Stomach (tissue), 9 donors: ENCODE measurements around the gene MRPL55. TPM values are rescaled to one million over a fixed set of nuclear protein-coding genes. Genes with fewer than 3 reads are reported as not detected.

Experiments used
- DNase-seq, 2 donors: peaks; one replicate each; pipeline versions ENCODE4 v3.0.0 to v3.0.0-alpha.2; 2013 to 2019
- H3K27ac ChIP-seq, 5 donors: fragments of 200-600 bp in 4 of 5; sonication (generic) in 4 of 5; one replicate each; pipeline ENCODE4 v1.5.1; 2013 to 2019; ENCODE audit warnings: mild to moderate bottlenecking in 1 of 5, moderate library complexity in 1 of 5
- H3K27me3 ChIP-seq, 3 donors: fragments of 200-600 bp; sonication (generic); one replicate each; pipeline ENCODE4 v1.5.1; 2017 to 2019; ENCODE audit warnings: mixed run types in 1 of 3
- H3K36me3 ChIP-seq, 4 donors: fragments of 200-600 bp; sonication (generic); 1 replicate in 3 of 4; 2 replicates in 1 of 4; pipeline ENCODE4 v1.5.1; 2016 to 2019
- H3K4me1 ChIP-seq, 4 donors: fragments of 200-600 bp; sonication (generic); one replicate each; pipeline ENCODE4 v1.5.1; 2016 to 2019
- H3K4me3 ChIP-seq, 4 donors: fragments of 200-600 bp; sonication (generic) in 3 of 4; one replicate each; pipeline ENCODE4 v1.5.1; 2016 to 2019; ENCODE audit warnings: mild to moderate bottlenecking in 1 of 4
- H3K9me3 ChIP-seq, 4 donors: fragments of 200-600 bp; sonication (generic); one replicate each; pipeline ENCODE4 v1.5.1; 2016 to 2019
- EP300 ChIP-seq: sonication (generic); formaldehyde crosslinking; IDR thresholded peaks from one replicate; pipeline ENCODE4 v1.6.1; 2017; ENCODE audit warnings: antibody characterized with exemption
- POLR2A ChIP-seq, 4 donors: fragments of 450-650 bp; IDR thresholded peaks; one replicate each; pipeline ENCODE4 v1.6.1; 2016; ENCODE audit warnings: antibody characterized with exemption in 4 of 4, control low read depth in 2 of 4, mild to moderate bottlenecking in 1 of 4, moderate library complexity in 1 of 4
- POLR2AphosphoS5 ChIP-seq, 3 donors: sonication (generic); formaldehyde crosslinking; IDR thresholded peaks; one replicate each; pipeline ENCODE4 v1.6.1; 2016; ENCODE audit warnings: antibody characterized with exemption in 3 of 3
- WGBS, 5 donors: extraction: QIAGEN DNeasy Blood & Tissue Kit in 3 of 5; methylation state at CpG; one replicate each; pipeline versions ENCODE4 v1.1.5 to v1.1.7; 2013 to 2018; 5-methylcytosine and 5-hydroxymethylcytosine counted together
- intact Hi-C: fragments of 100-400 bp; cut with DNase I; formaldehyde crosslinking; loops from one replicate; pipeline ENCODE4 v1.15.1; 2023; ENCODE audit warnings: low total_unique reads
- polyA plus RNA-seq, 3 donors: library from polyadenylated mRNA; stranded (reverse); fragments of 200-250 nt; gene quantifications; one replicate each; pipeline ENCODE4 v1.2.3, GENCODE V29; 2013
- total RNA-seq, 5 donors: library from RNA; depleted of rRNA; stranded (reverse); fragments of >200 nt; gene quantifications; one replicate each; pipeline versions ENCODE4 v1.1.0 to v1.2.3, GENCODE V29; 2014 to 2016
- TF ChIP-seq, protein P1 (sequence below), 7 experiments: fragments of 450-650 bp in 4 of 7; fragments of 200-600 bp in 3 of 7; sonication (generic) in 3 of 7; IDR thresholded peaks; one replicate each; pipeline ENCODE4 v1.5.1; 2016 to 2019; ENCODE audit warnings: antibody characterized with exemption in 7 of 7, control low read depth in 2 of 7, mild to moderate bottlenecking in 1 of 7
- donor health status: healthy with polysubstance abuse.
- donor health status: Bipolar disorder and iron deficiency.
- donor health status: healthy.

Gene MRPL55
- total and polyA plus RNA-seq, 8 donors: 18.7 to 158 (median 100) TPM

- DNase-seq: no peak
- Histone ChIP-seq H3K4me1 (no peaks in the 10 kb centered on the region), H3K27ac (no peak overlapping the region), H3K27me3 (peaks cover 0 to 87% (median 45%) of the 10 kb centered on the region in 3 donors), H3K36me3 (no peaks in the 10 kb centered on the region), H3K9me3 (no peaks in the 10 kb centered on the region), H3K4me3 (no peak overlapping the region)
- no peak for TF ChIP-seq EP300
- TF ChIP-seq POLR2A (IDR thresholded peaks at IDR 0.05): no peak
- no peak for TF ChIP-seq POLR2AphosphoS5 (IDR thresholded peaks at IDR 0.05)
- TF ChIP-seq, protein P1, sequence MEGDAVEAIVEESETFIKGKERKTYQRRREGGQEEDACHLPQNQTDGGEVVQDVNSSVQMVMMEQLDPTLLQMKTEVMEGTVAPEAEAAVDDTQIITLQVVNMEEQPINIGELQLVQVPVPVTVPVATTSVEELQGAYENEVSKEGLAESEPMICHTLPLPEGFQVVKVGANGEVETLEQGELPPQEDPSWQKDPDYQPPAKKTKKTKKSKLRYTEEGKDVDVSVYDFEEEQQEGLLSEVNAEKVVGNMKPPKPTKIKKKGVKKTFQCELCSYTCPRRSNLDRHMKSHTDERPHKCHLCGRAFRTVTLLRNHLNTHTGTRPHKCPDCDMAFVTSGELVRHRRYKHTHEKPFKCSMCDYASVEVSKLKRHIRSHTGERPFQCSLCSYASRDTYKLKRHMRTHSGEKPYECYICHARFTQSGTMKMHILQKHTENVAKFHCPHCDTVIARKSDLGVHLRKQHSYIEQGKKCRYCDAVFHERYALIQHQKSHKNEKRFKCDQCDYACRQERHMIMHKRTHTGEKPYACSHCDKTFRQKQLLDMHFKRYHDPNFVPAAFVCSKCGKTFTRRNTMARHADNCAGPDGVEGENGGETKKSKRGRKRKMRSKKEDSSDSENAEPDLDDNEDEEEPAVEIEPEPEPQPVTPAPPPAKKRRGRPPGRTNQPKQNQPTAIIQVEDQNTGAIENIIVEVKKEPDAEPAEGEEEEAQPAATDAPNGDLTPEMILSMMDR (IDR thresholded peaks at IDR 0.05): no peak
- 72 to 78% (median 75%) methylated on average over 7 of the region's 7 CpGs for WGBS, 5 donors
- intact Hi-C loops: no loop called here
Observed at GRCh38 chr1:228068359-228068758, 40.7 kb downstream of the MRPL55 start.

DNA sequence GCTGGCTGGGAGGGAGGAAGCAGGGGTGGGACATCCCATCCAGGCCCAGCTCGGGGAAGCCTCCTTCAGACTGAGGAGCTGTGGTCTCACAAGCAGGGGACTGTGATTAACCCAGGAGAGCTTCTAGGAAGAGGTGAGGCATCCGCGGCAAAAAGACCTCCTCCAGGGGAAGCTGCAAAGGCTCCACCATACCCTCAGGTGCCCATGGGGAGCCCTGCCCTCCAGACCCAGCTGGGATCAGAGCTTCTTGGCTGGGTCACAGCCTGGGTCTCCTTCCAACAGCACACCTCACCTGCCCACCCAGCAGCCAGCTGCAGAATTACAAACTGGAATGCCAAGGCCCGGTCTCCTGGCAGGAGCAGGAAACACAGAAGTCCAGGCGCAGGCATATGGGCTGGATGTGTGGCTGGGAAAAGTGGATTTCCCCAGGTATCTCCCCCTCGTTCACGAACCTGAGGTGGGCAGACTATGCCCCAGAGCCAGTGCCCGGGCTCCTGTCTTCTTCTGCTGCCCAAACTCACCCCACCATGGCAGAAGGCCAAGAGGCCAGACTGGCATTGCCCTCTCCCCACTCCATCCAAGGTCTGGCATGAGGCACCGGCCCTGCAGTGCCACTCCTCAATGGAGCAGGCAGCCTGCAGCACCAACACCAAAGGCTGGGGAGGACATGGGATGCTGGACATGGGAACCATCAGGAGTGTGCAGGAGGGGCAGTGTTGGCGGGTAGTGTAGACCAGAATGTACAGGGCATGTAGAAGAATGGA lies 42.0 kb downstream of the MRPL55 start:
- H3K9me3 ChIP-seq: no peaks in the 10 kb centered on the region
- H3K4me1 ChIP-seq: no peaks in the 10 kb centered on the region
- TF ChIP-seq POLR2AphosphoS5 (IDR thresholded peaks at IDR 0.05): no peak
- TF ChIP-seq POLR2A (IDR thresholded peaks at IDR 0.05): no peak
- TF ChIP-seq EP300: no peak
- TF ChIP-seq, protein P1 (IDR thresholded peaks at IDR 0.05): no peak
- intact Hi-C loops: no loop called here
- no peak overlapping the region for H3K27ac ChIP-seq
- no peaks in the 10 kb centered on the region for H3K36me3 ChIP-seq
- peak in 1 of 2 donors; percentile 20 for DNase-seq
- whole genome bisulfite sequencing, 5 donors: 54 to 65% (median 59%) methylated on average over 10 of the region's 10 CpGs
- H3K27me3 ChIP-seq: peaks cover 0 to 100% (median 54%) of the 10 kb centered on the region in 3 donors
- H3K4me3 ChIP-seq: no peak overlapping the region

DNA sequence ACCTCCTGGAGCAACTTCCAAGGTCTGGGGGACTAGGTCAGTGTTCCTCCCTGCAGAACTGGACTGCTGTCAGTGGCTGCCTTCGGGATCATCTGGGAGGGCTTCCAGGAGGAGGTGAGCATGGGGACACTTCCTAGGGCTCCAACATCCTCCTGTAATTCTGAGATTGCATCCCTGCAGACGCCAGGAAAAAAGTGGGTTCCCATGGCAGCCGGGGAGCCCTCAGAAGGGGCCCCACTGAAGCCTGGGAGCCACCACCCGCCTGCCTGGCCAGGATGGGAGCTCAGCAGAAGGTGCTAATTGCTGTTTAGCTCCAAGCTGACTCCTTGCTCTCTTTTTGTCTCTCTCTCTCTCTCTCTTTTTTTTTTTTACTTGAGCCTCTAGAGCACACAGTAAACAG lies 42.7 kb downstream of the MRPL55 start:
- H3K27ac ChIP-seq: no peak overlapping the region
- DNase-seq: peak in 1 of 2 donors; percentile 21
- TF ChIP-seq POLR2A (IDR thresholded peaks at IDR 0.05) (no peak), POLR2AphosphoS5 (IDR thresholded peaks at IDR 0.05) (no peak), EP300 (no peak)
- TF ChIP-seq, protein P1 (IDR thresholded peaks at IDR 0.05): no peak
- no peaks in the 10 kb centered on the region for H3K36me3 ChIP-seq
- WGBS, 5 donors: 35 to 50% (median 41%) methylated on average over 4 of the region's 4 CpGs
- peaks cover 0 to 100% (median 61%) of the 10 kb centered on the region in 3 donors for H3K27me3 ChIP-seq
- intact Hi-C loops: no loop called here
- H3K9me3 ChIP-seq: no peaks in the 10 kb centered on the region
- no peaks in the 10 kb centered on the region for H3K4me1 ChIP-seq
- no peak overlapping the region for H3K4me3 ChIP-seq

DNA sequence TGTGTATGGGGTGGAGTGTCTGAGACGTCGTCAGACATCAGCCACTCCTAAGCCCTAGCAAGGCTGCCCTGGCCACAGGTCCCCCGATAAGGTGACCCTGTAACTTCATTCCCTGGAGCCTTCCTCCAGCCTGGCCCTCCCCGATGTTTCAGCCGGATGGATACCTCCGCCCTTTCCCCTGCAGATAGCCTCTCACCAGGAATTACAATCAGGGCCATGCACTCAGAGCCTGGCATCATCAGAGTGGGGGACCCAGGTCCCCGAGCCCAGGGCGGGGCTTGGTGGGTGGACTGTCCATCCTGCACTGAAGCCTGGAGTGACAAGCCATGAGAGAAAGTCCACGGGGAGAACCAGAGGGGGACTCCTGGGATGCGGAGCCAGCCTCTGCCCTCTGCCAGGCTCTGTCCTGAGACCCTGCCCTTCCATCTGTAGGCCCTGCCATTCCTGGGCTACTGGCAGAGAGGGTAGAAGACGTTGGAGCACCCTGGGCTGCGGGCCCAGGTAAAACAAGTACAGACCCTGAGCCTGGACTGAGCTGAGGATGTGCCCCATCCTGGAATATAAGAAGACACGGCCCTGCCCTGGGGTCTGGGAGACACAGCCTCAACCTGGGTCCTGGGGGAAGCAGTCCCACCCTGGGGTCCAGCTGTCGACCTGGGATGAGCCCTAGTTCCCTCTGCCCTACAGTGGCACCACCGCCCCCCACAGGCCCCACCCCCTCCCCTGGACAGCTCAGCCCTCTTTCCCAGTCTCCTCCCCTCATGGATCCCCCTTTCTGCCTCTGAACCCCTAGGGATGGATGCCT lies 43.4 kb downstream of the MRPL55 start:
- Histone ChIP-seq H3K4me3 (no peak overlapping the region), H3K36me3 (no peaks in the 10 kb centered on the region), H3K27me3 (peaks cover 5 to 100% (median 64%) of the 10 kb centered on the region in 3 donors), H3K9me3 (no peaks in the 10 kb centered on the region), H3K4me1 (peaks cover 3 to 6% (median 3%) of the 10 kb centered on the region in 4 donors), H3K27ac (no peak overlapping the region)
- WGBS, 5 donors: 62 to 78% (median 66%) methylated on average over 11 to 15 of the region's 15 CpGs
- TF ChIP-seq, protein P1 (IDR thresholded peaks at IDR 0.05): no peak
- TF ChIP-seq EP300: no peak
- TF ChIP-seq POLR2A (IDR thresholded peaks at IDR 0.05): no peak
- no peak for TF ChIP-seq POLR2AphosphoS5 (IDR thresholded peaks at IDR 0.05)
- peak in 1 of 2 donors; percentile 27 for DNase-seq
- intact Hi-C loops: no loop called here
